Midbrain (tissue), 1 donor: Measurements from ENCODE around the gene RNF10.
"Not testable (repeated sequence)": the region's sequence is repeated elsewhere in the genome, so short reads cannot be mapped to it uniquely, and the experiment has no call there.

Experiments used
- DNase-seq: peaks from one replicate; lab custom pipeline; 2025; lab: John Stamatoyannopoulos, UW

Gene RNF10

GRCh38 chr12:120534203-120534702 lies at the start of gene RNF10:
TSS of gene RNF10 (plus strand) at chr12:120534356. CDS start at chr12:120534812, 456 bp downstream.
- peak; percentile 83 for DNase-seq

- no peak for DNase-seq
Observed at GRCh38 chr12:120485961-120486881, 47.9 kb upstream of the RNF10 start.

GRCh38 chr12:120487552-120487951 lies 46.6 kb upstream of the RNF10 start:
- not testable (repeated sequence) for DNase-seq

- peak; percentile 45 for DNase-seq
Observed at GRCh38 chr12:120488057-120488640, 46.0 kb upstream of the RNF10 start.

GRCh38 chr12:120489018-120489417 lies 45.1 kb upstream of the RNF10 start:
- DNase-seq: no peak

GRCh38 chr12:120490325-120490724 lies 43.8 kb upstream of the RNF10 start:
- DNase-seq: no peak

GRCh38 chr12:120490833-120491512 lies 43.2 kb upstream of the RNF10 start:
- peak; percentile 42 for DNase-seq

- DNase-seq: no peak
Observed at GRCh38 chr12:120495186-120495730, 38.9 kb upstream of the RNF10 start.

GRCh38 chr12:120495731-120496412 lies 38.3 kb upstream of the RNF10 start, which contains the start of gene DYNLL1:
TSS of gene DYNLL1 (plus strand) at chr12:120496113. CDS start at chr12:120496422, 309 bp downstream.
- DNase-seq: peak; percentile 95

GRCh38 chr12:120496413-120497340 lies 37.5 kb upstream of the RNF10 start:
- peak; percentile 76 for DNase-seq

GRCh38 chr12:120497524-120498150 lies 36.5 kb upstream of the RNF10 start:
- DNase-seq: no peak

- DNase-seq: no peak
Observed at GRCh38 chr12:120498870-120499515, 35.2 kb upstream of the RNF10 start.

- DNase-seq: no peak
Observed at GRCh38 chr12:120500581-120500980, 33.6 kb upstream of the RNF10 start.

- no peak for DNase-seq
Observed at GRCh38 chr12:120504587-120504986, 29.6 kb upstream of the RNF10 start.

- no peak for DNase-seq
Observed at GRCh38 chr12:120508537-120508936, 25.6 kb upstream of the RNF10 start.

GRCh38 chr12:120514002-120514401 lies 20.2 kb upstream of the RNF10 start:
- peak; percentile 76 for DNase-seq

GRCh38 chr12:120515496-120515895 lies 18.7 kb upstream of the RNF10 start:
- peak; percentile 59 for DNase-seq

- not testable (repeated sequence) for DNase-seq
Observed at GRCh38 chr12:120519324-120519723, 14.8 kb upstream of the RNF10 start.

GRCh38 chr12:120522568-120522967 lies 11.6 kb upstream of the RNF10 start:
- no peak for DNase-seq
